HG02884 (cell line): ENCODE measurements around the gene SDHB.
"Not testable (repeated sequence)": the region's sequence is repeated elsewhere in the genome, so short reads cannot be mapped to it uniquely, and the experiment has no call there.

ENCODE experiments used
- ATAC-seq: cut with Tn5 transposase; IDR thresholded peaks from one replicate; pipeline ENCODE4 v1.9.1; 2021; ENCODE audit warnings: mild to moderate bottlenecking, moderate library complexity; ENCODE audit not compliant: unreplicated experiment

The SDHB gene

DNA sequence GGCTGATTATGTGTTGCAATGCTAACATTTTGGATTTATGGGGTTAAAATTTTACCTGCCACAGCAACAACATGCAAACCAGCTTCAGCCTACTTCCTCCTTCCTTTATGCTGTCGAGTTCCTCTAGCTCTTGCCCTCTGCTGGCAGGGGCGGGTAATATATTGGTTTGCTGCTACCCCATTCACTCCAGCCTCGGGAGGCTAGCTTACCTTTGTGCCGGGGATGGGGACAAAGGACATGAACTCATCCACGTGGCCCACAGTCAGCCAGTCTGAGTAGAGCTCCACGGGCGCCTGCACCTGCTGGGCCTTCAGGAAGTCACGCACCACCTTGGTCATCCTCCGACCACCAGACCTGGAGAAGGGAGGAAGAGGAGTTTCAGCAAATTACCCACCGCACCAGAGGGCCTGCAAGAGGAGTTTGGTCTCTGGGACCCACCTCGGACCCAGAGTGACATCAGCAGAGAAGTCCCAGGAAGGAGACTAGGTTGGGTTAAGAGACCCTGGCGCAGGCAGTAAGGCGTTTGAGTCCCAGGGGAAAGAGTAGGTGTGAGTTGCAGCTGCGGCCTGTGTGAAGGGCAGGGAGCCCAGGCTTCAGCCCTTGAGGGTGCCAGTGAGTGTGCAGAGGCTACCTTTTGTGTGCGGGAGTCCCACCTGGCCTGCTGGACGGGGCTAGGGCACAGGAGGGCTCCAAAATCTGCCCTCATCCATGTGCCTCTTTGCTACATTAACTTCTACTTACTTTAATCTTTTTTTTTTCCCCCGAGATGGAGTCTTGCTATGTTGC is 21.8 kb upstream of the SDHB start:
- no peak for ATAC-seq

DNA sequence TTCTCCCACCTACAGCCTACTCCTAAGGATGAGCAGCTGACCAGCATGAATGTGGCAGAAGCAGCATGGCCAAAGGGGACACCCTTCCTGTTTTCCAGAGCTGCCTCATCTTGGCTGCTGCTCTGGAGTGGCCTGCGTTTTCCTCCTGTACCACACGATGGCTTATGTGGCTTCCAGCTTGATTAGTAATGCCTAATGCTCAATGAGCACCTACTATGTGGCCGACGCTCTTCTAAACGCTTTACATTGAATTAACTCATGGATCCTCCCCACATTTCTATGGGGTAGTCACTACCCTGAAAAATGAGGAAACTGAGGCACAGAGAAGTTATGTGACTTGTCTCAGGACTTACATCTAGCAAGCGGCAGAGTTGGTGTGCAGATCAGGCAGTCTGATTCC is 18.0 kb upstream of the SDHB start:
- ATAC-seq, result no peak

- no peak for ATAC-seq
These were observed 16.3 kb upstream of the SDHB start for GRCh38 chr1:17070163-17070525.

DNA sequence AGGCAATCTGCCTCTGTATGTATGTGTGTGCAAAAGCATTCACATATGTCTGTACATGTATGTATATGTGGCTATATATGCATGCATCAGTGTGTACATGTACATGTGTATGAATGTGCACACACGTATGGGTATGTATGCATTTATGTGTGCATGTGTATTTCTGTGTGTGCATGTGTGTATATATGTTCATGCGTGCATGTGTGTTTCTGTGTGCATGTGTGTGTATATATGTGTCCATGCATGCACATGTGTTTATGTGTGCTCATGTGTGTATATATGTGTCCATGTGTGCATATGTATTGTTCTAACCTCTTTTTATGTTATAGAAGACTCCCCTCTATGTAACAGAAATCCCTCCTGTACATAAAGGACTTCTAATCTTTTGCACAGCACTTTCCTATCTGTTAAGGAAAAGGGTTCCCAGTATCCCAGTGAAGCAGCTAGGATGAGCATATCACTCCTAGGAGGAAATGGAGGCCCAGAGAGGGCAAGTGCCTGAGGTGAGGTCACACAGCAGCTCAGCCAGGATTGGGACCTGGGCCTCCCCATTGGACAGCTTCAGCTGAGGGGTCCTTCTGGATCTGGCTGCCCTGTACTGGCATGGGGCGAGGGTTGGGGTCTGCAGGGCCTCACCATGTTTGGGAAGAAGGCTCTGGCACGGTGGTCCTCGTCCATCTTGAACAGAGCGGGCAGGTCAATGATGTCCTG is 15.8 kb upstream of the SDHB start:
- ATAC-seq, result no peak

- no peak for ATAC-seq
These were observed 15.0 kb upstream of the SDHB start for GRCh38 chr1:17068789-17069188.

GRCh38 chr1:17067465-17068240 is 13.8 kb upstream of the SDHB start:
- no peak for ATAC-seq

- no peak for ATAC-seq
These were observed 13.2 kb upstream of the SDHB start for GRCh38 chr1:17067069-17067426.

- no peak for ATAC-seq
These were observed 12.7 kb upstream of the SDHB start for GRCh38 chr1:17066361-17067068.

DNA sequence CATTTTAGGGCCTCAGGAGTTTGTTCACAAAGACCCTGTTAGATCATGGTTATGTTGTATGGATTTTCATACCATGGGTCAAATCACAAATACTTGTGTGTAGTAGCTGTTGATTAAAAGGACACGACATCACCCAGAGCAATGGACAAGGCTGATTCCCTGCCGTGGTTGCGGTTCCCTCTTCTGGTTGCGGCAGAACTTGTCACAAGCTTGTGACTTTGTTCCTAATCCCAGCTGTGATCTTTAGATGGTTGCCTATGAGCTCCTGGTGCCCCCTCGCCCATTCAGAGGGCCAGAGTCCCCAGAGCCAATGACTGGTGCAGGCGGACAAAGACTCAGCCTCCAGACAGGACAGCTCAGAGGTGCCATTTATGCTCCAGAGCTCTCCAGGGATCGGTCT is 11.8 kb upstream of the SDHB start:
- ATAC-seq, result no peak

GRCh38 chr1:17062751-17063150 is 8.9 kb upstream of the SDHB start:
- not testable (repeated sequence) for ATAC-seq

DNA sequence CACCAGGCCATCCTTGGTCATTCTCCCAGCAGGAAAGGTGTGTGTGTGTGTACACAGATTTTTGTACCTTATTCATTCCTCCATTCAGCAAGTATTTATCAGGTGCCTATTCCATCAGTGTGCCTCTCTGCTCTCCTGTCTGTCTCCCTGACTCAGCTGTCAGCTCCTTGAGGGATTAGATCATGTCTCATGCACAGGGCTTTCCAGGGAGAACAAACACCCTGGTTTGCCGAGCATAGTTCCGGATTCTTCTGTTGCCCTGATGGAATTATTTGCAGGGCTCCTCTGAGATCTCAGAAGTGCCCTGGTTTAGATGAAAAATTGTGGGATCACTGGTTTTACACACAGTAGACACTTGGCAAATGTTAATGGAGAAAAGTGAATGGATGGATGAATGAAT is 8.1 kb upstream of the SDHB start:
- ATAC-seq, result no peak

GRCh38 chr1:17061486-17061885 is 7.7 kb upstream of the SDHB start:
- ATAC-seq, result no peak

DNA sequence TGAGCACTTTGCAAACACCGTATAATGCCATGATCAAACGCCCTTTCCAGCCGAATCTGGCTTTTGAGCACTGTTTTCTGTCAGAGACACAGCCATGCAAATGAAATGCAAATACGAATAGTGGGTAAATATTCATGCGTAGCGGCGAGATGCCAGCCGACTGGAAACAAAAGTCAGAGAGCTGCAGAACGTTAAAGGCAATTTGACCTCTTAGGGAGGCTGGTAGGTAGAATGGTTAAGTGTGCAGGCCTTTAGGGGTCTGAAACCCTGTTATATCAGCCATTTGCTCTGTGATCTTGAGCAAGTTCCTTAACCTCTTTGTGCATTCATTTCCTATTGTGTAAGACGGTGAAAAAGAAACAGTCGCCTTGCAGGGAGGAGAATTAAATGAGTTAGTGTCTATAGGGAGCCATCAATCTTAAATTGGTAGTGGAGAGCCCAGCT is 6.5 kb upstream of the SDHB start:
- no peak for ATAC-seq

- no peak for ATAC-seq
These were observed 5.8 kb upstream of the SDHB start for GRCh38 chr1:17059391-17060305.

GRCh38 chr1:17056551-17056950 is 2.7 kb upstream of the SDHB start:
- ATAC-seq, result no peak

DNA sequence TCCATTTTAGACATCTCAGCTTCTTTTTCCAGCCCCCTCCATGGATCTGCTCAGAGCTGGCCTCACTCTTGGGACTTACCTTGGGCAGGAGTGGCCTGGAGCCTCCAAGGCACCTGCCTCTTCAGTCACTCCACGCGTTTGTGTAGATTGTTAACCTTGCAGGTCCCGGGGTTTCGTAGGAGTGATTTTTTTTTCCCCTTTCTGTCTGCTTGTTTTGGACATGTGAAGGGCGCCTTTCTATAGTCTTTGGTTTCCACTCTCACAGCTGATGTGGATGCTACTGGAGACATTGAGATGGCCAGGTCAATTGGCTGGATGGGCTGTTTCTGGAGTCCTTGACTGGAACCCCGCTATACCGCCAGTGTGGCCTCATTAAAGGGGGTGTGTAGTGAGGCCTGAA is 2.0 kb upstream of the SDHB start:
- no peak for ATAC-seq

DNA sequence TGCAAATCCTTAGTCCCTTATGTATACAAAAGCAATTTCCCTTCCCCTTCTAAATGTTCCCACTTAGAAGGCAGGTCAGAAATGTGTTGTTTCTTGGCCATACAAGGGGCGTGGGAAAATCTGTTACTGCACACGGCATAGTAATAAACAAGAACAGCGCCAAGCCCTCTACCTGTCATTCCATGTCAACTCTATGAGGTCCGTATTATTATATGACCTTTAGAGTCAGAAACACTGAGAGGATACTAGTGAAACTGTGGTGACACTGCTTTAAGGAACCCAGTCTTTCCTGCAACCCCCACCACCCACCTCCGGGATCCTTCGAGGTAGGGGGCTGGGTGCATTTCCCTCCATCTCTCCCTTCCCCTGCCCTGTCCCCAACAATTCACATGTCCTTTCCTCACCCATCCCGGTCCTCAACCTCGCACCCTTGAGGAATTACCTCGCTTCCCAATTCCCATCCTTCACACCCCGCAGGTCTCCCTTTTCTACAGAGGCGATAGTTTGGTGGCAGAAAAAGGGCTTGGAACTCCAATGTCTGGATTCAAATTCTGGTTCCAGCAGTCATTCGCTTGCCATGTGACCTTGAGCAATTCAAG is 647 bp downstream of the SDHB start:
- no peak for ATAC-seq

DNA sequence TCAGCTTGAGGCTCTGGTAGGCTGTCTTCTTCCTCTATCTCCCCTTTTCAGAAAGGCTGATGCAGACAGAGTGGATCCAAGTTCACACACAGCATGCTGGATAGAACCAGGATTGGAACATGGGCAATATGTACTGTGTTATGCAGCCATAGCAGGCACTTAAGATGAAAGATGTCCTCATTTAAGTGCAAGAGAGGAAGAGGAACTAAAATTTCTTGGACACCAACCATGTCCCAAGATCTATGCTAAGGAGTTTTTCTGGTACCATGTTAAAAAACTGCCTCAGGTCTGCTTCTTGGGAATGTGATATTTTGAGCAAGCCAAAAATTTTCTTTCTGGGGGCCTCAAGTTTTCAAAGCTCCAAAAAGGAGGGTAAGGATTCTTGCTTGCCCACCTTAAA is 1.2 kb downstream of the SDHB start:
- no peak for ATAC-seq

GRCh38 chr1:17052038-17052437 is 1.8 kb downstream of the SDHB start:
- ATAC-seq, result no peak

- no peak for ATAC-seq
These were observed 5.9 kb downstream of the SDHB start for GRCh38 chr1:17047924-17048323.
